ENCODE results near the gene MINDY1.

The MINDY1 gene

DNA sequence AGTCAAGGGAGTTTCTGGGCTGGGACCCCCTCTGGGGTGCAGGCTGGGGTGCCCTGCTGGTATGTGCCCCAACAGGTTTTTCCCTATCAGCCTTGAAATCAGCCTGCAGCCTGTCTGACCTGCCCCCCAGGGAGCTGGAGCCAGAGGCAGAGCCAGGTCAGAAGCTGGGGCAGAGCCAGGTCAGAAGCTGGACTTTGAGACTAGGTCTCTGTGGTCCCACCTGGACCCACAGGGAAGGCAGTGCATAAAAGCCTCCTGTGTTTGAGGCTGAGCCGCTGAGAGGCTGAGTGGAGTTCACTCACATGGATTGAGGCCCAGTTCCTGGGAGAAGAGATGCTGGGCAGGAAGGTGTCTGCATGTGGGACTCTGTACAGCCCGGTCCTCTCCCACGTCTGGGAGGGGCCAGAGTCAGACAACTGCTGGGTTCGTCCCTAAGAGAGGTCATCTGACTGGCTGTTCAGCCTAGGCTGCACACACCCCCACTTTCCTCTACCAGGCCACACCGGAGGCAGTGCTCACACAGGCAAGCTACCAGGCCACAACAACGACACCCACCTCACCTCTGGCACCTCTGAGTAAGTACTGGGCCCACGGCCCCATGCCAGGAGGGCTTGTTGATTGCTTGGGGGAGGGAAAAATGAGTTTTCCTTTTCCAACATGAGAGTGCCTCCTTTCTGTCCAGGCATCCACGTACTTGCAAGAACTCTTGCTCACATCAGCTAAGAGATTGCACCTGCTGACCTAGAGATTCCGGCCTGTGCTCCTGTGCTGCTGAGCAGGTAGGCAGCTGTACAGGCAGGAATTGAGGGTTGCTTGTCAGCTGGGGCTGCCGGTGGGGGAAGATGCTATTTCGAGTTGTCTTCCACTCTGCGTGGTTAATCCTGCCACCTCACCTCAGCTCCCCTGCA is 24.6 kb downstream of the MINDY1 start, which contains the start of gene ANXA9:
ANXA9 (plus strand) TSS at position 488 of the 908 bp plus-strand sequence. CDS start 814 bp downstream, outside the sequence.
- DNase-seq: no peak

DNA sequence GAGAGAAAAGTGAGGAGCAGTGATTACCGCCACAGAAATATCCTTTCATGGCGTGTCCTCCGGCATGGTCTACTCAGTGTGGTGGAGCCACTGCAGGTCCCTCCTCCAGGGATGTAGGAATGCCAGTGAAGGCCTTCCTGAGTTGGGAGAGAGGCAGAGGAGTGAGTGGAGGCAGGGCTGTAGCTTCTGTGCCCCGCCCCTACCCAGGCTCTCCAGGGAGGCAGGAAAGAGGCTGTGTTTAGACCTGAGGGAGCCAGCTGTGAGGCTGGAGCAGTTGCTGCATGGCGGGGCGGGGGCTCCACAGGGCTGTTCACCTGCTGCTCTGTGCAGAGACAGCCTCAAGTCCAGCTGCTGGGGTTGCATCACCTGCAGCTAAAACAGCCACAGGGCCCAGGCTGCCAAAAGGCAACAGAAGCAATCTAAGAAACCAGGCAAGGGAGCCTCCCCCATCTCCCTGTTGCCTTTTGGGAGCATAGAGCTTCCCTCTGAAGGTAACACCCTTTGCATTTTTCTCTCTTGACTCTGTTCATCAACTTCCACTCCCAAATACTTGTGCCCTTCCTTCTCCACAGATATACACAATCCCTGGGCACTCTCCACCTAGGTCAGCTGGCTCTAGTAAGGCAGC is 25.4 kb downstream of the MINDY1 start:
- peak; percentile 93 for DNase-seq

GRCh38 chr1:150979092-150980056 is 27.3 kb downstream of the MINDY1 start:
- DNase-seq: peak; percentile 82

- no peak for DNase-seq
Observed at GRCh38 chr1:150976879-150977694, 29.6 kb downstream of the MINDY1 start.

DNA sequence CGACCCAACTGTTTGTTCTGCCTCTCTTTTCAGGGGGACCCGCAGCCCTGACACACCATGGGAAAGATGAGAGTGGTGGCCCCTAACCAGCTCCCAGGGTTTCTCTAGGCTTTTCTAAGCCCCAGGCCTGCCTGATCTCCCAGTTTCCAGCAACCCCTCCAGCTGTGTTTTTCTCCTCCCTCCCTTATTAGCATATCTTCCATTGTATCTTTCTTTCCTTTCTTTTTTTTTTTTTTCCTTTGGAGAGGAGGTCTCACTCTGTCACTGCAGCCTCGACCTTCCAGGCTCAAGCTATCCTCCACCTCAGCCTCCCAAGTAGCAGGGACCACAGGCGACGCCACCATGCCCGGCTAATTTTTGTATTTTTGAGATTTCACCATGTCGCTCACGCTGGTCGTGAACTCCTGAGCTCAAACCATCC is 30.3 kb downstream of the MINDY1 start:
- DNase-seq: no peak

DNA sequence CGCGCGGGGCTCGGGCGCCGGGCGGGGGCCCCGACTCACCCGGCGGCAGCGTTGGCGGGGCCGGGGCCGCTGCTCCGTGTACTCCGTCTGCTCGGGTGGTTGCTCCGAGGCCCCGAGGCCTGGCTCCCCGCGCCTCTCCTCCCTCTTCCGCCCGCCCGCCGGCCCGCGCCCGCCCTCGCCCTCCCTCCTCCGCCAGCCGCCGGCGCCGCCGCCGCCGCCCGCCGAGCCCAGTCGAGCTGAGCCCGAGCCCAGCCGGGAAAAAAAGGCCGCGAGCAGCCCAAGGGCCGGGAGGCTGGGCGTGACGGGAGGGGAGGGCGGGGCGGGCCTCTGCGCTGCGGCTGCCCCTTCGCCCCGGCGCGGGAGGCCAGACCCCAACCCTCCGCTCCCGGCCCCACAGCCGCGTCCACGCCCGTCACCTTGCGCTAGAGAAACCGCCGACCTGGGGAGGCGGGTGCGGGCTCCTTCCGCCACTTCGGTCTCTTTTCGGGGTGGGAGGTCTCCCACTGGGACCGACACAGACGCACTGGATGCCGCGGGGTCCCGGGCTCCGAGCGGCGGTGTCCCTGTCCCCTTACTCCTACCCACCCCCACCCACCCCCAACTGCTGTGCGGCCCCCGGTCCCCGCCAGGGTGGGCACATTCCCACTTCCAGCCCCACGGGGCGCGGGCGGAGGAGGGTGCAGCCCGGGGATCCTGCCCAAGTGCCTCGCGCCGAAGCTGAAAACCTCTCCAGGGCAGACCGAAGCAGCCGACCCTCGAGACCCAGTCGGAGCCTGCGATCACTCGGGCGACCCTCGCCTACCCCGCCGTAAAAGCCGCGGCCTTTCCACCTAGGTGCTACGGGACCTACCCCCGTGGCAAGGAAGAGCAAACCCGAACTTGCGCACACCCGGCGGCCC is 31.9 kb downstream of the MINDY1 start, which contains the start of gene CERS2:
CERS2 (minus strand) TSS at position 256 of the 899 bp plus-strand sequence. CDS start 5,745 bp downstream, outside the sequence.
- DNase-seq: peak; percentile 63

DNA sequence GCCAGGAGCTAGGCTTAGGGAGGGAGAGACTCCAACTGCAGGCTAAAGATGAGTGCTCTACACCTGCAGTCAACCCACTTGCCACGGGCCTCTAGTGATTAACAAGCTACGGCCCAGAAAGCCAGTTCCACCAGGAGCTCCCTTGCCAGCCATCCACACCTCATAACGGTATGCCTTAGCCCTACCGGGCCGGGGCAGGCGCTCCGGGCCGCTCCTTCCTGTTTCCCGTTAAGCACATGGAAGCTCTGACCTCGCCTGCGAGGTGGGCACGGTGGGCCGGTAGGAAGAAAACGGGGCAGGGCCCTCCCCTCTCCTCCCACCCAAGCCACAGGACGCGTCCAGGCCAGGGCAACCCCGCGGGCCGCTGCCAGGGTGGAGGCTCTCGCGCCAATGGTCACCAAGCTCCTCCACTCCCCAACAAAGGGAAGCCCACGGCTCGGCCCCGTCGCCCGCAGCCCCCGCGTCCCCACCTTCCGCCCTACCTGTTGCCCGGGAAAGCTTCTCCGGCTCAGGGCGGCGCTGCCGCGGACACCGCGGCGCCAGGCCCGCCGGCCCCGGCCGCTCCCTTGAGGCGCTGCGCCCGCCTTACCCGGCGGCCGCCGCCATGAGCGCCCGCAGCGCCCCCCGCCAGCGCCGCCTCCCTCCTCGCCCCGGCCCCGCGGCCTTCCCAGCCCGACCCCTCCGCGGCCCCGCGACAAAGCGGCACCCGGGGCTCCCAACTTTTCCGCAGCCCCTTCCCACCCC is 32.7 kb downstream of the MINDY1 start:
- DNase-seq: no peak

- DNase-seq: no peak
Observed at GRCh38 chr1:150973258-150973835, 33.4 kb downstream of the MINDY1 start.

- DNase-seq: no peak
Observed at GRCh38 chr1:150972417-150972940, 34.2 kb downstream of the MINDY1 start.

DNA sequence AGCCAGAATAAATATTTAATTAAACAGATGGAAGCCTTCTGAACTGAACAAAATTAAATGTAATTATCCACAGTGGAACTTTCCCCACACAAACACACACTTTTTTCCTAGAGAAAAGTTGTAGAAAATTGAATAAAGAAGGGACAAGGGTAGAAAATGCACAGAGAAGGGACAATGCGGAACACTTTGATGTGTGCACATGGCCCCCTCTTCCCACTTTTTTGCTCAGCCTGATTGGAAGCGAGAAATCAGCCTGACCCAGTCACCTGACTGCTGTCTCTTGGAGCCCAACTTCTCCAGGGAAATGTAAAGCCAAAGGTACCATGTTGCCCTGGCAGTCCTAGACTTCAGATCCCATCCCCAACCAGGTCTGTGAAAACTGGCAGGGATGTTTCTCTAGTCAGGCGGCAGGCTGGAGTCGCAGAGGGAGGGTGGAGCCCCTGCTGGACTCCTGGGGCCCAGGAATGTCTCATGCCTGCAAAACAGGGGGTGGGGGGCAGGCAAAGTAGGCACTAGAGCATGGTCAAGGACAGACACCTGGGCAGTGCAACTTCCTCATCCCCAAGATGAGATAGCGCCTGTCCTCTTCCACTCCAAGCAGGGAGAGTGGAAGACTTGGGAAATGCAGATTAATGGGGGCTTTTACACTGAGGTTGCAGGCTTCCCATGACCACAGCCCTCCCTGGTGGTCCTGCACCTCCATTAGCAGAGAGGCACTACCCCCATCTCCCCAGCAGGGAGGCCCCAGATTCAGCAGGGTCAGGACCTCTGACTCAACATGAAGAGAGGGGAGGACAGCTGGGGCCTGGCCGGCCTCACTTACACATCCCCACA is 34.9 kb downstream of the MINDY1 start:
- DNase-seq: no peak

GRCh38 chr1:150970808-150971582 is 35.7 kb downstream of the MINDY1 start:
- no peak for DNase-seq

- DNase-seq: no peak
Observed at GRCh38 chr1:150969626-150970025, 37.1 kb downstream of the MINDY1 start.

DNA sequence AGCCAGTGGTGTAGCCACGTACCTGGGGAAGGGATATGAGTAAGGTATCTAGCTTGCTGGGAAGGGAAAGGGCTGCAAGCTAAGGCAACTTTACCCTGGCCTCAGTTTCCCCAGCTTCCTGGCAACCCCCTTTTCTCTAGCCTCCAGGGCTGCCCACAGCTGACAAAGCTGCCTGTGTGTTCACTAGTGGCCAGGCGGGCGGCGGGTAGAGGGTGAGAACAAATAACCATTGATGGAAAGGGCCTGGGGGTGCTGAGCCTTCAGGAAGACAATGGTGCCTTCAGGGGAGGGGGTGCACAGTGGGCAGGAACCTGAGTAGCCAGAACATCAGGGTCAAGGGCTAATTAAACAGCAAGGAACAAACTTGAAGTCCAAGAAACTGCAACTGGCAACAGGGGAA is 38.2 kb downstream of the MINDY1 start:
- no peak for DNase-seq

DNA sequence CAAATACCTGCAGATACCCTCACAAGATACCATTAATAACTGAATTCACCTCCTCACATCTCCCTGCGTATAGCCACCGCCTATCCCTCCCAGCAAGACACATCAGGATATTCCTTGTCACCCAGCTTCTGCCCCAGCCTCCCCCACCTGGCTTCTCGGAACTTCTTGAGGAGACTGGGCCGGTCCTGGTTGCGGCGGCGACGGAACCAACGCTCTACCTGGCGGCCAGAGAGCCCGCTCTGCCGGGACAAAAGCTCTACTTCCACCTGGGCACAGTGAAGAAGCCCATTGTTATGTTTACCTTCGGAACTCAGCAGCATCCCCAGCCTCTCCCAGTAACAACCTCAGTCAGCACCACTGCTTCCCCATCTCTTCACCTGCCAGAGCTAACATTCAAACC is 38.8 kb downstream of the MINDY1 start:
- DNase-seq: no peak

DNA sequence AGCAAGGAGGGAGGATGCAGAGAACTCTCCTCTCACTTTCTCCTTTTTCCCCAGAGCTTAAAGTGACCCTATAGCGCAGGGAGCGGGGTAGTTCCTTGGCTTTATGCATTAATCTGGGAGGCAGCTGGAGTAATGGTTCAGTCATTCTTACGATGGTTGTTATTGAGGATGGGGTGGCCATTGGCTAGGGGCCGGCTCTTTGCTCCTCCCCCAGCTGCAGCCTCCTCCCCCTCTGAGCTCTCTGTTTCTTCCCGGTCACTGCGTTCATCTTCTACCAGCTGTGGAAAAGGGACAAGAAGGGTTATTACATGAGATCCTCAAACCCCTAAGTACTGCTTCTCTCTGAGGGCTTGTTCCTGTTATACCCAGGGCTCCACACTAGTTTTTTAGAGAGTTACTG is 40.7 kb downstream of the MINDY1 start:
- no peak for DNase-seq

- DNase-seq: no peak
Observed at GRCh38 chr1:150965605-150966004, 41.1 kb downstream of the MINDY1 start.

DNA sequence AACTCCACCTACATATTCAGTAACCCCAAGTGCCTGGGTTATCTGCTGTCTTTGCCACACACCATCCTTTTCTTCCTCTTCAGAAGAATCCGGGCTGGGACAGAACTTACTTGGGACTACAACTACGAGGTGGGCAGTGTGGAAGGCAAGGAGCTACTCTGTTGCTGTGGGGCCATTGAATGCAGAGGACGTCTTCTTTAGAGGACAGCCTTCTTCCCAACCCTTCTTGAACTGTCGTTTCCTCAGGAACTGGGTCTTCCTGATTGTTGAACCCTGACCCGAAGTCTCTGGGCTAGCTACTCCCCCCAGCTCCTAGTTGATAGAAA is 42.6 kb downstream of the MINDY1 start:
- DNase-seq: no peak

Data from NCI-H2171 (cell line).